Lower lobe of right lung (tissue), 2 donors: ENCODE results near the gene DAD1. TPM values are rescaled to one million over a fixed set of nuclear protein-coding genes. Genes with fewer than 3 reads are reported as not detected.
A peak's percentile ranks its signal among the peaks of the same experiment; 100 is the strongest.

Experiments used
- ATAC-seq, 2 donors: fragments of 200-7000 bp; cut with Tn5 transposase; one replicate each; pipeline ENCODE4 v1.9.1; 2020 to 2022; ENCODE audit warnings: mild to moderate bottlenecking in 2 of 2, moderate library complexity in 2 of 2
- DNase-seq: peaks from one replicate; pipeline ENCODE4 v3.0.0-alpha.2; 2020
- H3K27ac ChIP-seq: fragments of 200-600 bp; one replicate; pipeline ENCODE4 v1.8.0; 2022
- H3K27me3 ChIP-seq: fragments of 200-600 bp; one replicate; pipeline ENCODE4 v1.8.0; 2022; ENCODE audit warnings: low read depth
- H3K36me3 ChIP-seq: fragments of 200-600 bp; one replicate; pipeline ENCODE4 v1.8.0; 2022; ENCODE audit warnings: mild to moderate bottlenecking
- H3K4me1 ChIP-seq: fragments of 200-600 bp; one replicate; pipeline ENCODE4 v1.8.0; 2022
- H3K4me3 ChIP-seq: fragments of 200-600 bp; one replicate; pipeline ENCODE4 v1.8.0; 2022; ENCODE audit warnings: mild to moderate bottlenecking
- H3K9me3 ChIP-seq: fragments of 200-600 bp; one replicate; pipeline ENCODE4 v1.8.0; 2022
- intact Hi-C: fragments of 100-400 bp; cut with DNase I; formaldehyde crosslinking; loops from one replicate; pipeline ENCODE4 v1.11.0; 2022
- total RNA-seq: library from RNA; stranded (reverse); fragmentation: NEBNext Ultra II Directional; extraction: Animal tissue kit (Norgen Biotek cat#: 25700); gene quantifications from one replicate; pipeline ENCODE4 v1.2.1, GENCODE V29; 2021
- TF ChIP-seq, protein P1 (sequence below): fragments of 200-600 bp; IDR thresholded peaks from one replicate; pipeline ENCODE4 v1.8.0; 2022; ENCODE audit warnings: antibody characterized with exemption, mild to moderate bottlenecking
- donor health status: DM: no; HTN: yes; CAD: no; lungs with severe emphysema.

DAD1 gene
- total RNA-seq, 1 donor from 2014 or later: 162 TPM

DNA sequence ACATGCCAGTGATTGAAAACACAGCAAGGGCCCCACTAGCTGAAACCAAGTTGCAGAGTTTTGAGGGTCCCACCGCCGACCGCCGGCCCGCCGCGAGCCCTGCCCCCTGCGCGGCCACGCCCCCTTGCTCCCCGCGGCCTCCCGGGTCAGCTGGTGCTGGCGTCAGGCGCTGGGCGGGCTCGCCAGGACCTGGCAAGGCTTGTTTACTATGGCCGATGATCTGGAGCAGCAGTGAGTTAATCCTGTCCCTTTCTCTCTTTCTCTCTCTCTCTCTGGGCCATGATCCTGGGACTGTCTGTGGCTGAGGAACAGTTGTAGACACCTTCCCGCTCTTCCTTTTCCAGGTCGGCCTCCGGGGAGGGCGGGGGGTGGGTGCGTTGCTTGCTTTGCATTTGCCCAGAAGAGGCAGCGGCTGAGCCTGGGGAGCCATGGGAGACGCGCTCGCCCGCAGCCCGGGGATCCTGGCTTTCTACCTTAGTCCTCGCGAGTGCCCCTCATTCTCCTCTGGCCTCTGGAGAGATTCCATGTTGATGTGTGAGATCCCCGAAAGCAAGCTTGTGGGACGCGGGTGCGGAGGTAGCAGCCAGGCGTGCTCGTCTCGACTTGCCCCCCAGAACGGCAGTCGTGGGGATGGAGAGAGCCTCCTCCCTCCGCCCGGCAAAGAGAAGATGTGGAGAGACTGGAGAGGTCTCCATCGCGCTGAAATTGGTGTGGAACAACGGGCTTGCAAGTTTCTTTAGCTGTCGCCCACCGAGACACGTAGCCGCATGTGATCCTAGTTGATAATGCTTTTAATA is 9.3 kb upstream of the DAD1 start, which contains the start of gene ABHD4:
ABHD4 (plus strand) TSS at position 202 of the 797 bp plus-strand sequence; CDS start at position 209, 7 bp downstream.
- intact Hi-C loops: no loop called here
- ATAC-seq (peak; percentile 95 to 99), DNase-seq (peak; percentile 90)
- TF ChIP-seq, protein P1, sequence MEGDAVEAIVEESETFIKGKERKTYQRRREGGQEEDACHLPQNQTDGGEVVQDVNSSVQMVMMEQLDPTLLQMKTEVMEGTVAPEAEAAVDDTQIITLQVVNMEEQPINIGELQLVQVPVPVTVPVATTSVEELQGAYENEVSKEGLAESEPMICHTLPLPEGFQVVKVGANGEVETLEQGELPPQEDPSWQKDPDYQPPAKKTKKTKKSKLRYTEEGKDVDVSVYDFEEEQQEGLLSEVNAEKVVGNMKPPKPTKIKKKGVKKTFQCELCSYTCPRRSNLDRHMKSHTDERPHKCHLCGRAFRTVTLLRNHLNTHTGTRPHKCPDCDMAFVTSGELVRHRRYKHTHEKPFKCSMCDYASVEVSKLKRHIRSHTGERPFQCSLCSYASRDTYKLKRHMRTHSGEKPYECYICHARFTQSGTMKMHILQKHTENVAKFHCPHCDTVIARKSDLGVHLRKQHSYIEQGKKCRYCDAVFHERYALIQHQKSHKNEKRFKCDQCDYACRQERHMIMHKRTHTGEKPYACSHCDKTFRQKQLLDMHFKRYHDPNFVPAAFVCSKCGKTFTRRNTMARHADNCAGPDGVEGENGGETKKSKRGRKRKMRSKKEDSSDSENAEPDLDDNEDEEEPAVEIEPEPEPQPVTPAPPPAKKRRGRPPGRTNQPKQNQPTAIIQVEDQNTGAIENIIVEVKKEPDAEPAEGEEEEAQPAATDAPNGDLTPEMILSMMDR: peak; percentile 3
- peak within 1 kb of the TSS; percentile 89 for H3K27ac ChIP-seq
- peaks cover 20% of the 10 kb centered on the region for H3K36me3 ChIP-seq
- peak within 1 kb of the TSS; percentile 89 for H3K4me3 ChIP-seq
- H3K27me3 ChIP-seq: no peaks in the 10 kb centered on the region
- H3K9me3 ChIP-seq: no peaks in the 10 kb centered on the region
- peaks cover 22% of the 10 kb centered on the region for H3K4me1 ChIP-seq

DNA sequence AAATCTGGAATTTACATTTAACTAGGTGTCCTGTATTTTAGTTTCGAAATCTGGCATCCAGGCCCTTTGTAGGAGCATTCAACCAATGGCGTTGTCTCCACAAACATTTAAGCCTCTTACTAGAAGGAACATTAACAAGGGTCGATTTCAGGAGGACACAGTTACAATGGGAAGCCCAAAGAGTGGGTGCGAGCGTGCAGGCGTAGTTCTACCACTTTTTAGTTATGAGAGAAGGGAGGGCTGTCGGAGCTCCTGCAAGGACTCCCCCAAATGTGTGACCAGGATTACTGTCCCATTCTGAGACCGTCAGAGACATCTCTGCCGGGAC is 8.7 kb upstream of the DAD1 start:
- Histone ChIP-seq H3K36me3 (peaks cover 14% of the 10 kb centered on the region), H3K27me3 (no peaks in the 10 kb centered on the region), H3K27ac (peak overlapping the region; percentile 89), H3K9me3 (no peaks in the 10 kb centered on the region), H3K4me1 (peaks cover 22% of the 10 kb centered on the region), H3K4me3 (peak overlapping the region; percentile 89)
- no peak for DNase-seq
- ATAC-seq: peak; percentile 20 to 35
- TF ChIP-seq, protein P1: no peak
- intact Hi-C loops: no loop called here

DNA sequence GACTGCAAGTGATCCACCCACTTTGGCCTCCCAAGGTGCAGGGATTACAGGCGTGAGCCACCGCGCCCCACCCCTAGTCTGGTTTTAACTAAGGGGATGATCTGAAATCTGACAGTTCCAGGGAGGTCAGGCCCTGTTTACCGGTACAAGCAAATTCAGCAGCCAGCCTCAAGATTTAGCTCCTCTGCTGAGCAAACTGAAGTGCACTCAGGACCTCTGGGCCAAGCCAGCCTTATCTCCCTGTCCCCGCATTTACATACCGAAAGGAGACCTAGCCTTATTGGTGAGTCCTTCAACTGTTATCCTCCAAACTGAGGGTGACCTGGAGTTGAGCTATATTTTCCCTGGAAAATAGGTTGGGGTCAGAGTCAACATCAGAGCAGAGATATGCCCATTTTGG is 8.2 kb upstream of the DAD1 start:
- intact Hi-C loops: no loop called here
- Histone ChIP-seq H3K4me3 (peak overlapping the region; percentile 89), H3K27ac (no peak overlapping the region), H3K36me3 (peaks cover 10% of the 10 kb centered on the region), H3K4me1 (peaks cover 22% of the 10 kb centered on the region), H3K9me3 (no peaks in the 10 kb centered on the region), H3K27me3 (no peaks in the 10 kb centered on the region)
- ATAC-seq (no peak), DNase-seq (no peak)
- TF ChIP-seq, protein P1: no peak

DNA sequence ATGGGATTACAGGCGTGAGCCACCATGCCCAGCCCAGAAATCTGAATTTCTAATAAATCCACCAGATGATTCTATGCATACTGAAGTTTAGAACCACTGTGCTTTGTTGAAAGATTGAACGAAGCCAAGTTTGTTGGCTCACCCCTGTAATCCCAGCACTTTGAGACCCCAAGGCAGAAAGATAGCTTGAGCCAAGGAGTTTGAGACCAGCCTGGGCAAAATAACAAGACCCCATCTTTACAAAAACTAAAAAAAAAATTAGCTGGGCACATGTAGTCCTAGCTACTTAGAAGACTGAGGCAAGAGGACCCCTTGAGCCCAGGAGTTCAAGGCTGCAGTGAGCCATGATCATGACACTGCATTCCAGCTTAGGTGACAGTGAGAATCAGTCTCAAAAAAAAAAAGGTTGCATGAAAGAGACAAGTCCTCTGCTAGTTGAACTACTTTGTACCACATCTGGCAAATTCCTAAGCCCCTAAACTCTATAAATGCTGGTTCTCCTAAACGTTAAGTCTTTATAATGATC is 7.4 kb upstream of the DAD1 start:
- DNase-seq (no peak), ATAC-seq (no peak)
- H3K4me3 ChIP-seq: no peak overlapping the region
- no peaks in the 10 kb centered on the region for H3K27me3 ChIP-seq
- peaks cover 1% of the 10 kb centered on the region for H3K36me3 ChIP-seq
- peaks cover 22% of the 10 kb centered on the region for H3K4me1 ChIP-seq
- H3K27ac ChIP-seq: no peak overlapping the region
- intact Hi-C loops: no loop called here
- H3K9me3 ChIP-seq: no peaks in the 10 kb centered on the region
- TF ChIP-seq, protein P1: no peak

DNA sequence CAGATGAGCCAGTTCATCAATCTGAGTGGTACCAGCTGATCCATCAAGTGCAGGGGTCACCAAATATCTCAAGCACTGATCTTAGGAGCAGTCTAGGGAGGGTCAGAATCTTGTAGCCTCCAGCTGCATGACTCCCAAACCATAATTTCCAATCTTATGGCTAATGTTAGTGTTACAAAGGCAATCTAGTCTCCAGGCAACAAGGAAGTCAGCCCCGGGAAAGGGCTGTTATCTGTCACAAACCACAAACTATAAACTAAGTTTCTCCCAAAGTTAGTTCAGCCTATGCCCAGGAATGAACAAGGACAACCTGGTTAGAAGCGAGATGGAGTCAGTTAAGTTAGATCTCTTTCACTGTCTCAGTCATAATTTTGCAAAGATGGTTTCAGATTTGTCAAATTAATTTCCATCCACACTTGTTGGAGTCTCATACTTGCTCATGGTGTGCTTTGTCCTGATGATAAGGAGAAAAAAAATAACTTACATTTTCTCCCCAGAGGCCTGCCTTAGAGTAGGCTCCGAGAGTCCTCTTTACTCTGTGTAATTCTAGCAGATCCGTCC is 5.2 kb upstream of the DAD1 start:
- H3K4me1 ChIP-seq: peaks cover 11% of the 10 kb centered on the region
- ATAC-seq (no peak), DNase-seq (no peak)
- H3K9me3 ChIP-seq: no peaks in the 10 kb centered on the region
- no peak overlapping the region for H3K27ac ChIP-seq
- no peaks in the 10 kb centered on the region for H3K27me3 ChIP-seq
- intact Hi-C loops: no loop called here
- H3K4me3 ChIP-seq: no peak overlapping the region
- no peaks in the 10 kb centered on the region for H3K36me3 ChIP-seq
- TF ChIP-seq, protein P1: no peak
